Measurements from ENCODE around the gene NSFL1C.

- TF ChIP-seq CTCF (IDR thresholded peaks at IDR 0.05) (no peak), RAD21 (IDR thresholded peaks at IDR 0.05; ENCODE audit: low read length) (no peak), POLR2AphosphoS5 (IDR thresholded peaks at IDR 0.05; ENCODE audit: low read depth, low read length) (no peak), NFIC (IDR thresholded peaks at IDR 0.05; ENCODE audit: borderline replicate concordance) (no peak), TAF1 (IDR thresholded peaks at IDR 0.05; ENCODE audit: borderline replicate concordance, low read depth, low read length) (no peak), EP300 (IDR thresholded peaks at IDR 0.05; ENCODE audit: borderline replicate concordance in 1 of 2, low read depth in 1 of 2, low read length in 1 of 2) (no peak)
- TF ChIP-seq, protein P1, sequence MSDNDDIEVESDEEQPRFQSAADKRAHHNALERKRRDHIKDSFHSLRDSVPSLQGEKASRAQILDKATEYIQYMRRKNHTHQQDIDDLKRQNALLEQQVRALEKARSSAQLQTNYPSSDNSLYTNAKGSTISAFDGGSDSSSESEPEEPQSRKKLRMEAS (IDR thresholded peaks at IDR 0.05; ENCODE audit: low read depth) = no peak
Observed at GRCh38 chr20:1462834-1463233, 3.8 kb downstream of the NSFL1C start.
